ENCODE data around the gene DMAC1. TPM values are rescaled to one million over a fixed set of nuclear protein-coding genes. Genes with fewer than 3 reads are reported as not detected.

The DMAC1 gene
- total RNA-seq, 1 donor from 2014 or later = 51.0 TPM

DNA sequence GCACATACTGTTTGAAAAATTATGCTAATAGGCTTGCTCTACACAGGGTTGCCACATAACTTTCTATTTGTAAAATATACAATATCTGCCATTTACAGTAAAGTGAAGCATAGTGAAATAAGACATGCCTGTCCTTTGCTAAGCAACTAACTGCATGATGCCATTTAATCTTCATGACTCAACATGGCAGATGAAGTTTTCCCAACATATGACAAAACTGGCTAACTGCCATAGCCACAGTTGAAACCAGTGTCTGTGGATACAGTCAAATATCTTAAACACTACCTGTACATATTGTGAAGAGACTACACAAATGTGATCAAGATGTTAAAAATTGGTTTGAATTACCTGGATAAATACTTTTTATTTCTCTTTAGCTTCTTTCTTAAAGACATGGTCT is 3.1 kb upstream of the DMAC1 start:
- no peak overlapping the region for H3K4me3 Mint-ChIP-seq (ENCODE audit: low read depth)
- no peaks in the 10 kb centered on the region for H3K9me3 Mint-ChIP-seq
- peaks cover 9% of the 10 kb centered on the region for H3K36me3 Mint-ChIP-seq (ENCODE audit: low read depth)
- H3K27ac Mint-ChIP-seq = no peak overlapping the region
- H3K27me3 Mint-ChIP-seq (ENCODE audit: low read depth) = peaks cover 4% of the 10 kb centered on the region
- H3K4me1 Mint-ChIP-seq (ENCODE audit: low read depth) = peaks cover 16% of the 10 kb centered on the region
- DNase-seq (ENCODE audit: low spot score) = no peak
- intact Hi-C loops (cut with micrococcal nuclease) = loop anchor here (5.0 to 10.0 kb wide), 2 partner anchors 312 to 395 kb away; no protein-coding TSS in a partner anchor

DNA sequence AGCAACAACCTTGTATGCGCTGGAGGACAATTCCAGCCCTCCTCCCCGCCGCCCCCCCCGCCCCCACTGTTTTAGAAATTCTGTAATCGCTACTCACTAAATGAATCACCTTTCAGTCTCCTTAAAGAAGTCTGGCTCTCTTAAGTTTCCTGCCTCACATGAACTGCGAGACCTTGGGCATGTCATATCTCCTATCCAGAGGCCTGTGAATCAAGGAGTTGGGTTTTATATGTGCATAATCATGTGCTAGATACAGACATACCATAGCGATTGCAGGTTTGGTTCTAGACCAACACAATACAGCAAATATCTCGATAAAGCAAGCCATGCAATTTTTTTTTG is 337 bp upstream of the DMAC1 start:
- no peaks in the 10 kb centered on the region for H3K27me3 Mint-ChIP-seq (ENCODE audit: low read depth)
- peak overlapping the region; percentile 90 for H3K4me3 Mint-ChIP-seq (ENCODE audit: low read depth)
- H3K4me1 Mint-ChIP-seq (ENCODE audit: low read depth) = peaks cover 23% of the 10 kb centered on the region
- peak overlapping the region; percentile 67 for H3K27ac Mint-ChIP-seq
- H3K9me3 Mint-ChIP-seq = no peaks in the 10 kb centered on the region
- DNase-seq (ENCODE audit: low spot score) = no peak
- intact Hi-C loops (cut with micrococcal nuclease) = loop anchor here (1.0 to 10.0 kb wide), 6 partner anchors 43 to 629 kb away; no protein-coding TSS in a partner anchor
- H3K36me3 Mint-ChIP-seq (ENCODE audit: low read depth) = peaks cover 31% of the 10 kb centered on the region

DNA sequence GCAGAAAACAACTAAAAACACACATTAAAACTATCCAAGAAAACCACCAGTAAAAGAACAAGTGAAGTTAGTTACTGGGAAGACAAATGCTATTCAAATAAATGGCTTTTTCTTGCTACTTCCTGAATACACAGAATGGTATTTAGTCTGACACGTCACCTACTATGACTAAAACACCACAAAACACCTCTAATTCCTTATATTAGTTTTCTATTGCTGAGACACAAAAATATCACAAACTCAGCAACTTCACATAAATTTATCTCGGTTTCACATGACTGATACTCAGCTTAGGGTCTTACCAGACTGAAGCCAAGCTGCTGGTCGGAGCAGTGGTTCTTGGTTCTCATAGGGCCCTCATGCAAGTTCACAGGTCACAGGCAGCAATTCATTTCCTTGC is 5.4 kb downstream of the DMAC1 start:
- Mint-ChIP-seq H3K9me3 (no peaks in the 10 kb centered on the region), H3K4me3 (ENCODE audit: low read depth) (no peak overlapping the region), H3K4me1 (ENCODE audit: low read depth) (peaks cover 15% of the 10 kb centered on the region), H3K27me3 (ENCODE audit: low read depth) (no peaks in the 10 kb centered on the region), H3K27ac (no peak overlapping the region), H3K36me3 (ENCODE audit: low read depth) (peaks cover 49% of the 10 kb centered on the region)
- intact Hi-C loops (cut with micrococcal nuclease) = no loop called here
- no peak for DNase-seq (ENCODE audit: low spot score)

DNA sequence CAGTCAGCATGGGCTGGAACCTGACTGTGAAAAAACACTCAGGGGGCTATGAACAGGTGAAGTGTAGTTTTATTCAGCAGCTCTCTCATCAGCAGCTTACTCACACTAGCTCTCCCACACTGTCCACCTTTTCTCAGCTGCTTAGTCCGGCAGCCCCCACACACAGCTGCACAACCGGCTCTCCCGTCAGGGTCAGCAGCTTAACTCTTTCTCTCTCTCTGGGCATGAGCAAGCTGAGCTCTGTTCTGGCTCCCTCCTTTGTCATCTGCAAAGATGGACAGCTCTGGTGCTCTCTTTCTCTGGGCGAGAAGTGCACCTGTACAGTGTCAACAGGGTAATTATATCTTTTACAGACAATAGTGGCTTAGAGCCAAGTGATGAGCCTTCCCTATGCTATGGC is 8.2 kb downstream of the DMAC1 start:
- no peak for DNase-seq (ENCODE audit: low spot score)
- Mint-ChIP-seq H3K36me3 (ENCODE audit: low read depth) (peaks cover 32% of the 10 kb centered on the region), H3K4me1 (ENCODE audit: low read depth) (peaks cover 4% of the 10 kb centered on the region), H3K9me3 (no peaks in the 10 kb centered on the region), H3K4me3 (ENCODE audit: low read depth) (no peak overlapping the region), H3K27ac (no peak overlapping the region), H3K27me3 (ENCODE audit: low read depth) (no peaks in the 10 kb centered on the region)
- intact Hi-C loops (cut with micrococcal nuclease) = no loop called here

DNA sequence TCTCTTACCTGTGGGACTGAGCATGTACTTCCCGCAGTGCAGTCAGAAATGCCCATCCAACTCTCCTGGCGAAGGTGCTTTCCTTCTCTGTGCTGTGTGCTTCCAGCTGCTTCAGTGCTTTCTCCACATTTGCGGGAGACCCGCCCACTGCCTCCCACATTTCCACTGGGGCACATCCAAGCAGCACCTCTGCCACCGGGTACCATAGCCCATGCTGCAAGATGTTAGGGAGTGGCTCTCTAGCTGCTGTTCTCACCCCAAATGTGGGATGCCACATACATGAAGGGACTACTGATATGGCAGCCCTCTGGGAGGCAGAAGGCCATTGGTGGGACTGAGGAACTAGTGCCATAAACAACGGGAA is 8.8 kb downstream of the DMAC1 start:
- intact Hi-C loops (cut with micrococcal nuclease) = no loop called here
- H3K9me3 Mint-ChIP-seq = no peaks in the 10 kb centered on the region
- no peak overlapping the region for H3K27ac Mint-ChIP-seq
- H3K4me1 Mint-ChIP-seq (ENCODE audit: low read depth) = peaks cover 2% of the 10 kb centered on the region
- peaks cover 26% of the 10 kb centered on the region for H3K36me3 Mint-ChIP-seq (ENCODE audit: low read depth)
- H3K4me3 Mint-ChIP-seq (ENCODE audit: low read depth) = no peak overlapping the region
- no peaks in the 10 kb centered on the region for H3K27me3 Mint-ChIP-seq (ENCODE audit: low read depth)
- DNase-seq (ENCODE audit: low spot score) = no peak

DNA sequence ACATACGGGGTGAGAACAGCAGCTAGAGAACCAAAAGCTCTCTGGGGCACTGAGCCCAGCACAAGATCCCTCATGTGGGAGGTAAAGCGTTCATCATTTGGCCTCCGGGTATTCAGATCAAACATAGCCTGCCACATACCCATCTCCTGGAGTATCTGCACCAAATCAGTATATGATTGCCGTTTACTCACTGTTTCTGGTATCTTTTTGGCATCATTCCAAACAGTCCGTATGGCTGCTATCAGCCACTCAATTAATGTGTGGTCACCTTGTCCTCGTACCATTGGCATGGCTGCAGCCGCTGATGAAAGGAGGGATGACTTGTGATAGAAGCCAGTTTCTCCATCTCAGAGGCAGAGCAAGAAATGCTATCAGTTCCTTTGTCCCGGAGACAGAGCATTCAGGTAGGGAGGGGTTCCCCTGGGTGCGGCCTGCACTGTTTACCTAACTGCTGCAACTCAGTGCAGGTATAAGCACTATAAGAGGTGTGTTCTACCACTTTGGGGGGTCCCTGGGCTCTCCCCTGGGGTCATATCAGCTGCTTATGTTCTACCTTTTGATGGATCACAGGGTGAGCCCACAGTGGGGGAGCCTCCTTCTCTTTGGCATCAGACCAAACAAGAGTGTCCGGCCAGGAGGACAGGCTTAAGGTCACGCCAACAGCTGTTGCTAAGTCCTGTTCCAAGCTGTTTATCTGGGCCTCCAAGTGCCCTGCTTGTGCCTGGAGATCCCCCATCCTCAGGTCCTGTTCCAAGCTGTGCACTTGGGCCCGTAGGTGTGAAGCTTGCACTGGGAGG is 9.4 kb downstream of the DMAC1 start:
- intact Hi-C loops (cut with micrococcal nuclease) = no loop called here
- Mint-ChIP-seq H3K4me3 (ENCODE audit: low read depth) (no peak overlapping the region), H3K9me3 (no peaks in the 10 kb centered on the region), H3K36me3 (ENCODE audit: low read depth) (peaks cover 22% of the 10 kb centered on the region), H3K4me1 (ENCODE audit: low read depth) (peaks cover 2% of the 10 kb centered on the region), H3K27me3 (ENCODE audit: low read depth) (no peaks in the 10 kb centered on the region), H3K27ac (no peak overlapping the region)
- no peak for DNase-seq (ENCODE audit: low spot score)

DNA sequence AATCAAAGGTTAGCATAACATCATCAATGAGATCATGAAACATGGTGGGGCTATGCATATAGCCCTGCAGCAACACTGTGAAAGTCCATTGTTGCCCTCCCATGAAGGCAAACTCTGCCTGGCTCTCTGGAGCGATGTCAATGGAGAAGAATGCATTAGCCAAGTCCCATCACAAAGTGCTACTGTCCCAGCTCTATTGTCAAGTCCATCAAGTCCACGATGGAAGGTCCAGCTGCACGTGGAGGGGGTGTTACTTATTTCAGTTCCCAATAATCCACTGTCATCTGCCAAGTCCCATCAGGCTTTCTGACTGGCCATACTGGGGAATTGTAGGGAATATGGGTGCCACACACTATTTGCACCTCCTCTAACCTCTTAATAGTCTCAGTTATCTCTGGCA is 10.8 kb downstream of the DMAC1 start:
- peaks cover 4% of the 10 kb centered on the region for H3K4me1 Mint-ChIP-seq (ENCODE audit: low read depth)

DNA sequence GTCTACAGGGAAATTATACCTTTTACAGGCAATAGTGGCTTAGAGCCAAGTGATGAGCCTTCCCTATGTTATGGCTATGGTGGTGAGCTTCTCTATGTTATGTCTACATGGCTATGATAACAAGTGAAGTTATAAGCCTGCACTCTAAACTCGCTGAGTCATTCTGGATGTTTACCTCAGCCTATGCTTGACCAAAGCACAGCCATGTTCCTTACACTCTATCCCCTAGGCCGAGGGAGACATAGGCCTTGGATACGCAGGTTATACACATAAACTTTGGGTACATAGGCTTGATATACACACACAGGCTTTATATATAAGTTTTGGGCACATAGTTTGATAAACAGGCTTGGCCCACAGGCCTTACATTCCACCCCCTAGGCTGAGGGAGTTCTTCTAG is 13.8 kb downstream of the DMAC1 start:
- H3K27ac Mint-ChIP-seq = peak overlapping the region; percentile 22
- intact Hi-C loops (cut with micrococcal nuclease) = no loop called here
- no peaks in the 10 kb centered on the region for H3K9me3 Mint-ChIP-seq
- no peak overlapping the region for H3K4me3 Mint-ChIP-seq (ENCODE audit: low read depth)
- no peaks in the 10 kb centered on the region for H3K27me3 Mint-ChIP-seq (ENCODE audit: low read depth)
- peaks cover 4% of the 10 kb centered on the region for H3K4me1 Mint-ChIP-seq (ENCODE audit: low read depth)
- DNase-seq (ENCODE audit: low spot score) = no peak
- H3K36me3 Mint-ChIP-seq (ENCODE audit: low read depth) = no peaks in the 10 kb centered on the region

More for the DNA sequence above, 10.8 kb downstream of the DMAC1 start:
- peaks cover 12% of the 10 kb centered on the region for H3K36me3 Mint-ChIP-seq (ENCODE audit: low read depth)
- H3K4me3 Mint-ChIP-seq (ENCODE audit: low read depth) = no peak overlapping the region
- intact Hi-C loops (cut with micrococcal nuclease) = no loop called here
- no peaks in the 10 kb centered on the region for H3K27me3 Mint-ChIP-seq (ENCODE audit: low read depth)
- H3K9me3 Mint-ChIP-seq = no peaks in the 10 kb centered on the region
- H3K27ac Mint-ChIP-seq = no peak overlapping the region
- no peak for DNase-seq (ENCODE audit: low spot score)

DNA sequence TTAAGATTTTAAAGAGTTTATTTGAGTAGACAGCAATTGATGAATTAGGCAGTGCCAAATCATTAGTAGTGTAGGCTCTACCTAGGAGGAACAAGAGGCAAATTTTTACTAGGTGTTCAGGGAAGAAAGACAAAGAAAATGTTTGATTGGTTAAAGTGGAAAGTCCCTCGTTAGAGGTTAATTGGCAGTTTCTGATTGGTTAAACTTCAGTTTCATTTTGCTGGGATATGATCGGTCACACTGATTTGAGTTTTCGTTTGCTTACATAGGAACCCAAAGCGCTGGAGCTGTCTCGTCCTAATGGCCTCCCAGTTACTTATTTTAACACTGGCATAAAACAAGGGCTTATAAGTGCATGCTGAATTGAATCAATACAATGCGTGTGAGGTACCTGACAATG is 15.1 kb downstream of the DMAC1 start:
- no peaks in the 10 kb centered on the region for H3K9me3 Mint-ChIP-seq
- H3K27ac Mint-ChIP-seq = no peak overlapping the region

DNA sequence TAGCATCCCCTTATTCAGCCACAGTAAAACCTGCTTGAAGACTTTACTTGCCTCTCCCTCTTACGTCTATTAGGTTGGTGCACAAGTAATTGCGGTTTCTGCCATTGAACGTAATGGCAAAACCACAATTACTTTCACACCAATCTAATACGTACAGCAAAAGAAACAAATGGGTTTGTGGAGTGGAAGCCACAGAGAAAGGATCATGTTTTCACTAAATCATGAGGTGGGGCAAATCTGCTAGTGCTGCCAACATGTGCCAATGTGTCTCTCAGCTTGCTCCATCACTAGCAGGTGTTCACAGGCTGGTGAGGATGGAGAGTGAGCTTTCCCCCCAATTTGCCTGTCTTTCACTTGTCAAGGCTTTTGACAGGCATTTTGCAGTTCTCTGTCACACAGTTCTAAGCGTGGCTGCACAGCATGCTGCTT is 15.9 kb downstream of the DMAC1 start:
- no peak for DNase-seq (ENCODE audit: low spot score)
- no peaks in the 10 kb centered on the region for H3K27me3 Mint-ChIP-seq (ENCODE audit: low read depth)
- no peak overlapping the region for H3K4me3 Mint-ChIP-seq (ENCODE audit: low read depth)
- no peak overlapping the region for H3K27ac Mint-ChIP-seq
- intact Hi-C loops (cut with micrococcal nuclease) = no loop called here
- no peaks in the 10 kb centered on the region for H3K9me3 Mint-ChIP-seq
- no peaks in the 10 kb centered on the region for H3K36me3 Mint-ChIP-seq (ENCODE audit: low read depth)
- H3K4me1 Mint-ChIP-seq (ENCODE audit: low read depth) = peaks cover 4% of the 10 kb centered on the region

More for the DNA sequence above, 15.1 kb downstream of the DMAC1 start:
- Mint-ChIP-seq H3K4me1 (ENCODE audit: low read depth) (peaks cover 4% of the 10 kb centered on the region), H3K27me3 (ENCODE audit: low read depth) (no peaks in the 10 kb centered on the region), H3K36me3 (ENCODE audit: low read depth) (no peaks in the 10 kb centered on the region), H3K4me3 (ENCODE audit: low read depth) (no peak overlapping the region)
- no peak for DNase-seq (ENCODE audit: low spot score)
- intact Hi-C loops (cut with micrococcal nuclease) = no loop called here

DNA sequence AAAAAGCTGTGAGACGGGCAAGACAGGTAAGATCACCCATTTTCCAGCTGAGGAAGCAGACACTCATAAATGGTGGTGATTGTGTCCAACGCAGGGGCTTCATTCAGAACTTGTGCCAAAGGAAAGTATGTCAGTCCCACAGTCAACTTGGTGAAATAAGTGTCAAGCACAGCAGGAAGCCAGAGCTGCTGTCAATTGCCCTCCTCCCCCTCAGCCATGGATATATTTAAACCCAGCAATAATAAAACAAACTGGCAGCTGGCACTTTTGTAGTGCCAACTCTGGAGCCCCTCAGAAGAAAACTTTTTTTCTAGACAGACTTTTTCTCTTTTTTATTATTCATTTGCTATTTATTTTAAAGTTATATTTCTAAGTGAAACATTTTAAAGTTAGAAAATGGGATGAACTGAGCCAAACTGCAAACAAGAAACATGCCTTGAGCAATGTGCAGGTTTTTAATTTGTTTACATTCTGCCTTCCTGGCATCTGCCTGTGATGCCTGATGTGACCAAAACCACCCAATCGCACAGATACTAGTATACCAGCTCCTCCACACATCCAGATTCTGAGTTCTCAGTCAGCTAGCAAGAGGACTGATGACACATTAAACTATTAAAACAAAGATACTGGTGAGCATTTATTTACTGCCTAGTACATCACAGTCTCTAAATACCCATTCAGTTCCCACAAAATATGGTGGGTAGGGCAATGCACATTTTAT is 17.0 kb downstream of the DMAC1 start:
- no peaks in the 10 kb centered on the region for H3K27me3 Mint-ChIP-seq (ENCODE audit: low read depth)
- peaks cover 4% of the 10 kb centered on the region for H3K4me1 Mint-ChIP-seq (ENCODE audit: low read depth)
- intact Hi-C loops (cut with micrococcal nuclease) = no loop called here
- no peaks in the 10 kb centered on the region for H3K36me3 Mint-ChIP-seq (ENCODE audit: low read depth)
- no peak for DNase-seq (ENCODE audit: low spot score)
- no peaks in the 10 kb centered on the region for H3K9me3 Mint-ChIP-seq
- no peak overlapping the region for H3K27ac Mint-ChIP-seq
- H3K4me3 Mint-ChIP-seq (ENCODE audit: low read depth) = no peak overlapping the region

DNA sequence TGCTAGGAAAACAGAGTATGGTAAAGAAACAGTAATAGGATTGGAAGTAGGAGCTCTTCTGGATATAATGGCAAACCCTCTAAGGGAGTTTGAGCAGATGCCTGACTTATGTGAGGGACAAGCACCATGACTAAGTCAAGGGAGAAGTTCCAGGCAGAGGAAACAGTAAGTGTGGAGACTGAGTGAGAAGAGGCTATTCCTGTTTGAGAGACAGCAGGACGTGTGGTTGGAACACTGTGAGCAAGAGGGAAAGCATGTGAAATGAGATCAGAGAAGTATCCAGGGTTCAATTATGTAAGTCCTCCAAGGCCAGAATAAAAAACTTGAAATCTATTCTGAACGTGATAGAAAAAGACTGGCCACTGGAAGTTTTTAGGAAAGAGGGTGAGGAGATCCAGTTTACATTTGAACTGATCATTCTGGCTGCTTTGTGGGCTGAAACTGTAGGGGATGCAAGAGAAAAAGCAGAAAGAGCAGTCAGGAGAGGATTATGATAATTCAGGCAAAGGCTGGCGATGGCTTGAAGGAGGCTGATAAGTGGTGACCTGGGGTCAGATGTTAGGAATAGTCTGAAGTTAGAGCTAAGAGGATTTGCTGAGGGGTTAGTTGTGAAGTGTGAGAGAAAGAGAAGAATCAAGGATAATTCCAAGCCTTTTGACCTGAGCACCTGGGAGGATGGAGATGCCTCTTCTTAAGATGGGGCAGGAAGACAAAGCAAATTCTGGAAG is 19.2 kb downstream of the DMAC1 start:
- no peak for DNase-seq (ENCODE audit: low spot score)
- Mint-ChIP-seq H3K27me3 (ENCODE audit: low read depth) (peaks cover 4% of the 10 kb centered on the region), H3K36me3 (ENCODE audit: low read depth) (no peaks in the 10 kb centered on the region), H3K4me1 (ENCODE audit: low read depth) (peaks cover 10% of the 10 kb centered on the region), H3K27ac (no peak overlapping the region), H3K4me3 (ENCODE audit: low read depth) (no peak overlapping the region), H3K9me3 (no peaks in the 10 kb centered on the region)
- intact Hi-C loops (cut with micrococcal nuclease) = no loop called here

Measured in activated T-helper 2 cell treated with anti-CD3 and anti-CD28 coated beads, Interferon-gamma antibody, Interleukin-2, Interleukin-4, amounts not matched to agents 10 μg/mL and 5 μg/mL and 100 μg/mL, durations not matched to agents 14 hours and 24 hours and 36 hours (primary cell).